Activated CD4-positive, alpha-beta T cell treated with anti-CD3 and anti-CD28 coated beads, Interleukin-2, amount 50 U/mL, for 1 hour (primary cell): ENCODE data around the gene IGLON5.

Experiments used
- DNase-seq: peaks from one replicate; pipeline ENCODE4 v3.0.0-alpha.2; 2020

IGLON5 gene

DNA sequence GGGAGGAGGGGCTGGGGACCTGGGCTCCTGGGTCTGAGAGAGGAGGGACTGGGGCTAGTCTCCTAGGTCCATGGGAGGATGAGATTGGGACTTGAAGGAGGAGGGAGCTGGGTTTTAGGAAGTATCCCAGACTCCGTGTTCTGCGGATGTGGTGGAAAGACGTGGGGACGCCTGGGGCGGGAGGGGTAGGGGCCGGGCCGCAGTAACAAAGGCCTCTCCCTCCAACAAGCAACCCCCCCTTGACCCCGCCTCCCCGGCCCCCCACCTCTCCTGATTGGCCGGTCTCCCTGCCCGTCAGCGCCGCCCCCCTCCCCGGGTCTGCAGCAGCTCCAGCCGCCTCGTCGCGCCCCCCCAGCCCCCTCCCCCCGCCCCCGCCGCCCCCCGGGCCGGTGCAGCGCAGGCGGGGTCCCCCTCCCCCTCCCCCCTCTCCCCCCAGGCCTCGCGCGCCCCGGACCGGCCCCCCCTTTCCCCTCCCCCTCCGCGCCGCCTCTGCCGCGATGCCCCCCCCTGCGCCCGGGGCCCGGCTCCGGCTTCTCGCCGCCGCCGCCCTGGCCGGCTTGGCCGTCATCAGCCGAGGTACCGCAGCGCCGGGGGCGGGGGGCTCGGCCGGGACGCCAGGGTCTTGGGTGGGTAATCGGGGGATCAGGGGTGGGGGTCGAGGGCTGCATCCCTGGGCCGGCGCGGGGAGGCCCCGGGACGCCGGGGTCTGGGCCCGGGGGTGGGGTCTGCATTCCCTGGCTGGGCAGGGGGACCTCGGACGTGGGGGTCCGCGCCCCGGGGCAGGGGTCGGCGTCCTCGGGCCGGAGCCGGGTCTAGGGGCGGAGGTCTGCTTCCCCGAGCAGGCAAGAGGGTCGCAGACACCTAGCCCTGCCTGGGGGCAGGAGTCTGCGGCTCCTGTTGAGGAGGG is at the start of gene IGLON5:
Gene IGLON5 (plus strand): TSS at position 294 of the 907 bp plus-strand sequence. CDS start 204 bp downstream, at position 498.
- no peak for DNase-seq

GRCh38 chr19:51263808-51264207 is 47.6 kb upstream of the IGLON5 start:
- DNase-seq, result no peak

GRCh38 chr19:51271067-51271466 is 40.4 kb upstream of the IGLON5 start:
- no peak for DNase-seq

DNA sequence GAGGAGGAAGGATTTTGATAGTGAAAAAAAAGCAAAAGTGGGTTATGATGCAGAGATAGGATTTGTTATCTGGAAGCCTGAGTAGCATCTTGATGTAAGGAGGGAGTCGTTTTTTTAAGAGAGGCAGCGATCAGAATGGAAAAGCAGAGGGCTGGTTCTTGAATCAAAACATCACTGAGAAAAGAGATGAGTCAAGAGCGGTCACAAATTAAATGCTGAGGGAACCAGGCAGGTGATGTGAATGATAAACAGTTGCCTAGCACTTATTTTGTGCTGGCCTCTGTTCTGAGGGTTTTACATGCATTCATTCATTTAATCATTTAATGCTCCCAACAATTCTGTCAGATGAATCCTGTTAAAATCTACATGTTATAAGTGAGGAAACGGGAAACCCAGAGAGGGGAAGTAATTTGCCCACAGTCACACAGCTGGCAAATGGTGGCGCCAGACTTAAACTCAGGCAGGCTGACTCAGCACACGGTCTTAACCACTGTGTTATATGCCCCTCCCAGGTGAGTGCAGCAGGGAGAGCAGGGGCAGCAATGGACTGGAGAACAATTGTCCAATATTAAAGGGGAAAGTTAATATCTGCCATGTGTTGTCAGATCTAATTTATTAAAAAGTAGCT is 39.1 kb upstream of the IGLON5 start:
- DNase-seq, result no peak

GRCh38 chr19:51274049-51274770 is 37.2 kb upstream of the IGLON5 start:
- no peak for DNase-seq

DNA sequence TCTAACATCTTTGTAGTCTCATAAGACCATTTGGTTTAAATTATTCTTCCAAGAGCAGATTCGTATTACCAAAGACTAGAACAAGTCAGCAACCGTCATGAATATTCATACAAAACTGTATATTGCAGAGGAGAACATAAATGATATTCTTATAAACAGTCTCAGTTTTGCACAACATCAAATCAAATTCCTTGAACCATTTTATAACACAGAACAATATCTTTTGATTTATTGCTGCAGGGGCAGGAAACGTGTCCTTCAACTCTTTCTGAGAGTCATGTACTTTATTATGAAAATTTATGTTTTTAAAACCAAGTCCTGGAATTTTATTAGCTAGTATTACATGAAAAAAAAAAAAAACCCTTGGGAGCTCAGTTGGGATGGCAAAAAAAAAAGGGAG is 34.3 kb upstream of the IGLON5 start:
- no peak for DNase-seq

- no peak for DNase-seq
Measured at GRCh38 chr19:51282335-51282734, 29.1 kb upstream of the IGLON5 start.

GRCh38 chr19:51285682-51286081 is 25.8 kb upstream of the IGLON5 start:
- DNase-seq, result no peak

- DNase-seq, result no peak
Measured at GRCh38 chr19:51289635-51290034, 21.8 kb upstream of the IGLON5 start.

DNA sequence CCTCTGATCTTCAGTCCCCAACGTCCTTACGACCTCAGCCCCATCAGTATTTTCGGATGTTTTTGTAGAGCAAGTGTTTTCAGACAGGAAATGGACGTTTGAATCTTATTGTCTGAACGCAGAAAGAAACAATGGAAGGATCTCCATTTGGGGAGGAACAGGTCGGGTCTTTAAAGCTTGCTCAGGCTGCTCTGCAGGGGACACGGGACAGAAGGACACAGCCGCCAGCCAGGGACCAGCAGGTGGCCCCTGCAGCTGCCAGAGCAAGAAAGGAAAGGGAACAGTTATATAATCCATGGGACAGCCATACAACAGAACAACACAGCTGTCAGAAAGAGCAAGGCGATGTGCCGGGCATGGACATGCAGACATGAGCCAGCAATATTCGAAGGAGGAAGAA is 18.5 kb upstream of the IGLON5 start:
- DNase-seq, result no peak

DNA sequence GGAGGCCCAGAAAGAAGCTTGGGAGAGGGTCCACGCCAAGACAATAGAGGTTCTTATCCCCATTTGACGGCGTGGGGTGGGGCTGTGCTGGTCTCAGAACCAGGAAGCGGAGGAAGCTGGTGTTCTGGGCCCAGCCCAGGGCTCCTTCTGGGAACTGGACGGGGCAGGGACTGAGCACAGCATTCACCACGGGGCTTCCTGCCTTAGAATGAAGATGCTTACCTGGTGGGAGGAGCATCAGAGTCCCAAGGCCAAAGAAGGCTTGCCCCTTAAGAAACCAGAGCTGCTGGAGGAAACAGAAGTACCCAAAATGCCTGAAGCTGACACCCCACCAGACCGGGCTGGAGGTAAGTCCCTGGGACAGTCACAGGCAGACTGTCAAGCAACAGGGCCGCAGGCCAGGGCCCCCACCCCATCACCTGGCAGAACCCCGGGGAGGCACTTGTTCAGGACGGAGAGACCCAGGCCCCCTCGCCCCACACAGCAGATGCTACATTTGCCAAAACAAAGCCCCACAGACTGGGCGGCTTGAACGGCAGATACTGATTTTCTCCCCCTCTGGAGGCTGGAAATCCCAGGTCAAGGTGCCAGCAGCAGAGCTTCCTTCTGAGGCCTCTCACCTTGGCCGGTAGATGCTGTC is 17.8 kb upstream of the IGLON5 start:
- no peak for DNase-seq

- no peak for DNase-seq
Measured at GRCh38 chr19:51294211-51294976, 17.1 kb upstream of the IGLON5 start.

- no peak for DNase-seq
Measured at GRCh38 chr19:51294977-51295375, 16.5 kb upstream of the IGLON5 start.

- DNase-seq, result no peak
Measured at GRCh38 chr19:51295382-51296126, 15.9 kb upstream of the IGLON5 start.

GRCh38 chr19:51296336-51297093 is 14.9 kb upstream of the IGLON5 start:
- DNase-seq, result no peak

DNA sequence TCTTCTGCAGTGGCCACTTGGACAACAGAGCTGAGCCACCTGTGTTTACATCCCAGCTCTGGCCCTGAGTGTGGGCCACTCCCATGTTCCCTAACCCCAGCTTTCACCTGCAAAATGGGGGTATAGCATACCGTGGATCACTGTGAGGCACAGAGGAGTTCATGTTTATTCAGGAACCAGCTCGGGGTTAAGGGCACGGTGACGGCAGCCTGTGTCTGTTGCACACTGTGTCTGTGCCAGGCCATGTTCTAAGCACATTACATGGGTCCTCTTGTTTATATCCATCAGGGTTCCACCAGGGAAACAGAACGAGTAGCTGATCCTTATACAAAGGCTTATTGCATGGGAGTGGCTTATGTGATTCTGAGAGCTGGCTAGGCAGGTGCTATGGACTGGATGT is 14.0 kb upstream of the IGLON5 start:
- no peak for DNase-seq

DNA sequence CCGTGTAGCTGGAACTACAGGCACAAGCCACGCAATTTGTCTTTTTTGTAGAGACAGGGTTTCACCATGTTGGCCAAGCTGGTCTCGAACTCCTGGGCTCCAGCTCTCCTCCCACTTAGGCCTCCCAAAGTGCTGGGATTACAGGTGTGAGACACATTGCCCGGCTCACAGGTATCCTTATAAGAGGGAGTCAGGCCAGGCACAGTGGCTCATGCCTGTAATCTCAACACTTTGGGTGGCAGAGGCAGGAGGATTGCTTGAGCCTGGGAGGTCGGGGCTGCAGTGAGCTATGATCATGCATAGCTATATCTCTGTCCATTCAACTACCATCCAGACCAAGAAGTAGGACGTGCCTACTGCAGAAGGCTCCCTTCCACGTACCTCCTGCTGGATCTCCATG is 10.2 kb upstream of the IGLON5 start:
- DNase-seq, result no peak

DNA sequence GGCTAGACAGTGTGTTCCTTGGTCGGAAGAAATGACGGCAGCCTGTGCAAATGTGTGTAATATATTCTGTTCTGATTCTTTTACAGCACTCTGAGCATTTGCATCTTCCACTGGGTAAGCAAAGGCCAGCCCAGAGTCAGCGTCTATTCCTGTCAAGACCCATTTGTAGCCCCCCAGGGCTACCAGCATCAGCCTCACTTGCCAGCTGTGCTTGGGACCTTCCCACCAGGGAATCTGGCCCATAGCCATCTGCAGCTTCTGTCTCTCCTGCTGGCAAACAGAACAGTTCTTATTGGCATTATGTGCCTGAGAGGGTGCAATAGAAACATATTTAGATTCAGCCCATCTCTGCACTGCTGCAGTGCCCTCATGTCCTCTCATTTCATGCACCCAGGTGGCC is 6.0 kb upstream of the IGLON5 start:
- no peak for DNase-seq

- DNase-seq, result no peak
Measured at GRCh38 chr19:51316688-51317087, 5.2 kb downstream of the IGLON5 start.

GRCh38 chr19:51317376-51317775 is 5.9 kb downstream of the IGLON5 start:
- DNase-seq, result no peak

GRCh38 chr19:51317968-51318367 is 6.5 kb downstream of the IGLON5 start:
- no peak for DNase-seq
